K562 (cell line): ENCODE results near the gene UBA1. TPM values are rescaled to one million over a fixed set of nuclear protein-coding genes. Genes with fewer than 3 reads are reported as not detected.

Experiments
- ATAC-seq: fragments of 200-7000 bp; cut with Tn5 transposase; 3 replicates; pipeline ENCODE4 v1.9.1; 2020; ENCODE audit warnings: moderate library complexity
- BruUV-seq: library from RNA; stranded (reverse); fragments of 400-500 nt; replicated peaks from 2 replicates; lab custom pipeline; 2021; lab: Mats Ljungman, UMichigan
- CTCF ChIA-PET: fragments of 300-600 bp; formaldehyde crosslinking; extraction: SDS; loops from one replicate; lab custom pipeline; 2021; ENCODE audit warnings: low intra/inter-chr PET ratio; lab: Yijun Ruan, JAX
- POLR2A ChIA-PET: fragments of 300-600, 350-650 bp; sonication (Branson Sonifier 250); formaldehyde crosslinking; extraction: SDS; loops from one replicate; lab custom pipeline; 2021; ENCODE audit warnings: antibody characterized with exemption, inconsistent platforms; lab: Yijun Ruan, JAX
- DNase-seq, 4 experiments: peaks; one replicate each; pipeline versions ENCODE4 v3.0.0 to v3.0.0-alpha.2; 2011 to 2018; ENCODE audit warnings: low spot score in 3 of 4, mixed read lengths in 3 of 4; ENCODE audit errors: extremely low read depth in 1 of 4
- FAIRE-seq: peaks from 2 replicates; lab custom pipeline; 2011; peaks lifted over from hg19 to GRCh38; lab: Jason Lieb, UNC
- H2AFZ ChIP-seq: 2 replicates; pipeline ENCODE4 v1.6.0; 2011; ENCODE audit warnings: low read depth, low read length, control low read depth, inconsistent platforms
- H3K27ac ChIP-seq: fragments of 200-600 bp; 3 replicates; pipeline ENCODE4 v1.8.0; 2011; ENCODE audit warnings: low read depth, mild to moderate bottlenecking, control low read depth, inconsistent platforms, low read length, moderate library complexity, mixed read lengths; ENCODE audit errors: extremely low read depth
- H3K27me3 ChIP-seq, 2 experiments: fragments of 300-600 bp in 1 of 2; 2 replicates in 1 of 2; 3 replicates in 1 of 2; pipeline versions ENCODE4 v1.6.0 to v1.8.0; 2011; ENCODE audit warnings: inconsistent platforms in 2 of 2, low read length in 2 of 2, mild to moderate bottlenecking in 1 of 2, mixed read lengths in 1 of 2, moderate library complexity in 1 of 2; ENCODE audit not compliant: control insufficient read depth in 2 of 2, insufficient read depth in 2 of 2
- H3K36me3 ChIP-seq: fragments of 300-600 bp; 3 replicates; pipeline ENCODE4 v1.8.0; 2011; ENCODE audit warnings: mild to moderate bottlenecking, low read length, inconsistent platforms; ENCODE audit not compliant: control insufficient read depth, insufficient read depth
- H3K4me1 ChIP-seq, 2 experiments: fragments of 200-600 bp in 1 of 2; replicated peaks in 1 of 2; 2 replicates in 1 of 2; 3 replicates in 1 of 2; pipeline versions ENCODE4 v1.5.1 to v1.8.0; 2011; ENCODE audit warnings: inconsistent platforms in 2 of 2, low read length in 2 of 2, mild to moderate bottlenecking in 1 of 2, mixed read lengths in 1 of 2, moderate library complexity in 1 of 2; ENCODE audit not compliant: control insufficient read depth in 2 of 2, insufficient read depth in 2 of 2
- H3K4me2 ChIP-seq: 2 replicates; pipeline ENCODE4 v1.6.1; 2011; ENCODE audit warnings: low read length, control low read depth, inconsistent platforms, mixed read lengths; ENCODE audit not compliant: insufficient read depth
- H3K4me3 ChIP-seq: fragments of 200-600 bp; sonication (generic), shearing (Covaris generic); 2 replicates; pipeline ENCODE4 v1.5.1; 2016; ENCODE audit warnings: control low read depth, inconsistent platforms
- H3K79me2 ChIP-seq: fragments of 200-600 bp; 3 replicates; pipeline ENCODE4 v1.8.0; 2011; ENCODE audit warnings: low read length, inconsistent platforms; ENCODE audit not compliant: control insufficient read depth, insufficient read depth
- H3K9ac ChIP-seq, 2 experiments: 2 replicates each; pipeline versions ENCODE4 v1.6.0 to v1.6.1; 2011; ENCODE audit warnings: low read depth in 2 of 2, low read length in 2 of 2, control low read depth in 1 of 2, inconsistent platforms in 1 of 2, mild to moderate bottlenecking in 1 of 2, mixed read lengths in 1 of 2; ENCODE audit not compliant: insufficient read depth in 1 of 2
- H3K9me1 ChIP-seq: one replicate; pipeline ENCODE4 v1.6.0; 2011; ENCODE audit warnings: inconsistent platforms, mild to moderate bottlenecking, low read length, moderate library complexity; ENCODE audit not compliant: control insufficient read depth, insufficient read depth
- H3K9me3 ChIP-seq: replicated peaks from 2 replicates; pipeline ENCODE4 v1.5.1; 2011; ENCODE audit warnings: low read depth, low read length, inconsistent platforms; ENCODE audit not compliant: control insufficient read depth, insufficient read depth
- H4K20me1 ChIP-seq: replicated peaks from 2 replicates; pipeline ENCODE4 v1.6.1; 2011; ENCODE audit warnings: low read length, inconsistent platforms, mixed read lengths; ENCODE audit not compliant: control insufficient read depth, insufficient read depth
- ATF2 ChIP-seq: sonication (generic); formaldehyde crosslinking; IDR thresholded peaks from 2 replicates; pipeline ENCODE4 v1.8.1; 2022; ENCODE audit warnings: missing genetic modification reagents
- CTCFL ChIP-seq: IDR thresholded peaks from 2 replicates; pipeline ENCODE4 v1.6.1; 2011; ENCODE audit warnings: borderline replicate concordance, low read depth, mild to moderate bottlenecking, moderate library complexity, low read length; ENCODE audit not compliant: insufficient read depth, poor library complexity, severe bottlenecking
- ELF2 ChIP-seq: fragments of 250-450 bp; sonication (Bioruptor Pico); IDR thresholded peaks from 2 replicates; pipeline ENCODE4 v1.5.0; 2021; ENCODE audit warnings: mild to moderate bottlenecking
- IFI16 ChIP-seq: fragments of 250-450 bp; sonication (Bioruptor Pico); IDR thresholded peaks from 2 replicates; pipeline ENCODE4 v2.1.2; 2022; ENCODE audit warnings: mild to moderate bottlenecking, inconsistent platforms
- IRF1 ChIP-seq: sonication (generic); formaldehyde crosslinking; IDR thresholded peaks from 2 replicates; pipeline ENCODE4 v1.8.0; 2022; ENCODE audit warnings: missing genetic modification reagents, mild to moderate bottlenecking, borderline replicate concordance
- PYGO2 ChIP-seq: fragments of 450-650 bp; IDR thresholded peaks from 2 replicates; pipeline ENCODE4 v1.6.1; 2016; ENCODE audit warnings: mild to moderate bottlenecking, missing genetic modification characterization, moderate library complexity, missing compliant biosample characterization
- TGIF2 ChIP-seq: sonication (generic); formaldehyde crosslinking; IDR thresholded peaks from 2 replicates; pipeline ENCODE4 v1.8.1; 2022; ENCODE audit warnings: mild to moderate bottlenecking, missing genetic modification reagents, moderate library complexity
- THAP7 ChIP-seq: fragments of 250-450 bp; sonication (Bioruptor Pico); IDR thresholded peaks from 2 replicates; pipeline ENCODE4 v1.5.0; 2021
- ZNF347 ChIP-seq: fragments of 450-650 bp; formaldehyde crosslinking; IDR thresholded peaks from 2 replicates; pipeline ENCODE4 v1.4.0; 2020; ENCODE audit warnings: low read depth, mild to moderate bottlenecking, moderate library complexity
- ZNF696 ChIP-seq: fragments of 250-450 bp; sonication (Bioruptor Pico); conservative IDR thresholded peaks from 2 replicates; pipeline ENCODE4 v1.4.0; 2020; ENCODE audit warnings: mild to moderate bottlenecking, moderate library complexity
- WGBS: fragments of 100-300 bp; shearing (Covaris generic); methylation state at CpG from one replicate; pipeline ENCODE4 v1.1.6; 2016; ENCODE audit warnings: low coverage, mixed read lengths; ENCODE audit not compliant: insufficient coverage; ENCODE audit errors: missing lambda C conversion rate; 5-methylcytosine and 5-hydroxymethylcytosine counted together
- in situ Hi-C: fragments of 300-500 bp; cut with MboI; formaldehyde crosslinking; loops from 4 replicates; pipeline ENCODE4 v1.15.0; 2018; ENCODE audit warnings: inconsistent platforms, mixed read lengths
- intact Hi-C: fragments of 100-400 bp; cut with micrococcal nuclease; formaldehyde crosslinking; loops from 2 replicates; pipeline ENCODE4 v1.14.2; 2022
- polyA plus RNA-seq, 8 experiments: library from polyadenylated mRNA; depleted of rRNA in 4 of 8; stranded (reverse) in 5 of 8; unstranded in 3 of 8; fragments of >200 nt; fragmentation: Nextera tagmentation in 2 of 8; fragmentation: Illumina TruSeq in 1 of 8; extraction: Ambion mirVana in 2 of 8; extraction: Trizol in 1 of 8; gene quantifications; 2 replicates each; pipeline versions ENCODE4 v1.2.1 to v1.2.3, GENCODE V29; 2011 to 2014; ENCODE audit warnings: inconsistent platforms in 1 of 8, missing spikeins in 1 of 8
- total RNA-seq, 7 experiments: library from RNA; depleted of rRNA in 6 of 7; stranded (reverse); fragments of >200 nt in 6 of 7; fragmentation: Illumina TruSeq in 2 of 7; extraction: Trizol in 2 of 7; gene quantifications; 2 replicates each; pipeline versions ENCODE4 v1.2.1 to v1.2.3, GENCODE V29; 2011 to 2021; ENCODE audit warnings: low replicate concordance in 1 of 7

The UBA1 gene
- total and polyA plus RNA-seq, 9 of the 15 experiments (the other 6 are each of a cell fraction or from before 2014, with no cell fraction given): 32.0 to 174 (median 93.6) TPM

- CTCF ChIA-PET: no interaction called here
- 100% methylated on average over 5 of the region's 23 CpGs for WGBS
- POLR2A ChIA-PET: no interaction called here
Observed at GRCh38 chrX:47174846-47175587, 18.6 kb upstream of the UBA1 start.

More at GRCh38 chrX:47174846-47175587, 18.6 kb upstream of the UBA1 start:
- intact Hi-C loops (no loop called here), in situ Hi-C loops (no loop called here)
- no peak for FAIRE-seq
- no peaks in the 10 kb centered on the region for H3K9me3 ChIP-seq
- TF ChIP-seq IRF1 (CRISPR knock-in tag) (no peak), ELF2 (CRISPR knock-in tag) (no peak), ATF2 (CRISPR knock-in tag) (no peak), THAP7 (CRISPR knock-in tag) (no peak), PYGO2 (no peak), IFI16 (CRISPR knock-in tag) (no peak), TGIF2 (CRISPR knock-in tag) (no peak), ZNF696 (no peak), ZNF347 (CRISPR knock-in tag) (no peak), CTCFL (no peak)
- H3K9ac ChIP-seq: no peak overlapping the region
- H3K36me3 ChIP-seq: peaks cover 87% of the 10 kb centered on the region; the same call in 2 of the 3 replicates
- H3K4me3 ChIP-seq: no peak overlapping the region
- BruUV-seq: no TSS peak
- H3K79me2 ChIP-seq: no peaks in the 10 kb centered on the region
- no peaks in the 10 kb centered on the region; a peak in 1 of 5 replicates for H3K4me1 ChIP-seq
- peaks cover 4% of the 10 kb centered on the region; the same call in 1 of the 2 replicates for H4K20me1 ChIP-seq
- no peak for ATAC-seq
- H3K27me3 ChIP-seq: no peaks in the 10 kb centered on the region
- H3K9me1 ChIP-seq: no peaks in the 10 kb centered on the region
- no peak overlapping the region for H2AFZ ChIP-seq
- no peak overlapping the region for H3K27ac ChIP-seq
- no peak overlapping the region for H3K4me2 ChIP-seq
- DNase-seq: no peak
